HG02938 (cell line): ENCODE results near the gene CASP12.
A peak's percentile ranks its signal among the peaks of the same experiment; 100 is the strongest.
"Not testable (repeated sequence)": the region's sequence is repeated elsewhere in the genome, so short reads cannot be mapped to it uniquely, and the experiment has no call there.

ENCODE experiments used
- ATAC-seq: cut with Tn5 transposase; IDR thresholded peaks from one replicate; pipeline ENCODE4 v1.9.1; 2021; ENCODE audit warnings: mild to moderate bottlenecking, moderate library complexity; ENCODE audit not compliant: unreplicated experiment

The CASP12 gene

DNA sequence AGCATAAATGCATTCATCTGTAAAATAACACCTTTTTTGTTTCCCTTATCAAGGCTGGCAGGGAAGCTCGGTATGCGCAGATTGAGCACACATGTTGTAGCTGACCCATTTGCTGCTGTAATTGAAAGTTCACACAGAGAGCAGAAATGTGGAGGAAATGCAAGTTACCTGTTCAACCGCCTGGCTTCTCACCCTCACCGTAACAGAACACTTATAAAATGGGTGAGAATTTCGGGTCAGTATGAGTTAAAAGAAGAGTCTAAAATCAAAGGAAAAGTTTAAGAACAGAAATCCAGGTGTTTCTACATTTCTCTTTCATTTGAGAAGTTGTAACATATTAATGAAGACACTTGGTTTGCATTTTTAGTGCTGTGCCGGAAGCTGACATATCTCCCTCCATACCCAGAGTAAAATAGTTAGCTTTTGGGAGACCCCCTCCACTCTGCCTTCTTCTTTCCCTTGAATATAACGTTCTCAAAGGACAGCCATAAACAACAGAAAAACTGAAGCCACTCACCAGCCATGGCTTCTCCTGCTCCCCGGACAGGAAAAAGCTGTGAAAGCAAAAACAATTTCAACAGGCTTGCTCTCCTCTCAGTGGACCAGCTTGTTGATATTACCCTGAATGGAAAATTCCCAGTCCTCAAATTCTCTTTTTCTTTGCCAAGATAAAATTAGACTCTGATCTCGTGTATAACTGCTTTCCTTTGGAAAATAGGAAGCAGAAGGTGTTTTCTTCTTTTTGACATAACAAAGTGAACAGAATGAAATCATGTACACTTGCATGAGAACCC lies at the start of gene CASP12:
TSS of gene CASP12 (minus strand) at position 570 of the 794 bp plus-strand sequence.
- no peak for ATAC-seq

DNA sequence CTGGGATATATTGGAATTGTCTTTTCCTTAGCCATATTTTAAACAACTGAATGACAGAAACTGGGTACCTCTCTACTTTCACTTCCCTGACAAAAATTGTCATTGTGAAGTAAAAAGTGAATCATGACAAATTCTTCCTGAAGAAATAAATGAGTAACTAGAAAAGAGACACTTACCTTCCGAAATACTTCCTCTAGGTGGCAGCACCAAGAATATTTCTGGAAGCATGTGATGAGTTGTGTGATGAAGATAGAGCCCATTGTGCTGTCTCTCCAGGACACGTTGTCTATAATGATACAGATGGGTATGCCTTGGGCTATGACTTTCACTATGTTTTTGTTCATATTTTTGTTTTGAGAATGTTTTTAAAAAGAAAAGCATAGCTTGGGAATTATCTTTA lies 48.6 kb upstream of the CASP12 start:
- ATAC-seq: peak; percentile 97

DNA sequence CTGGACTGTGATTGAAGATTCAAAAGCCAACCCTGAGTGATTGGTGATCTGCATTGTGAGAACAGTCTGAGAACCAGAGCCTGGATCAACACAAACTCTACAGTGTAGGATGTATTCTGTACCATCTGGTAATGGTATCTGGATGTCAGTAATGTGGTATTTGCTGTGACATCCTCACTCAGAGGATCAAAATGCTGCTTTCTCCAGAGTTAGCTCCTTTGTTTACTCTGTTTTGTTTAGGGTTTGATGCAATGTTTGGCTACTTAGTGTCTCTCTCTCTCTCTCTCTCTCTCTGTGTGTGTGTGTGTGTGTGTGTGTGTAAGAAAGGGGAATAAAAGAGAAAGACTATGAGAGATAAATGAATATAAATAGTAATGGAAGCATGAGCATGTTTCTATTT lies 45.8 kb upstream of the CASP12 start:
- no peak for ATAC-seq

DNA sequence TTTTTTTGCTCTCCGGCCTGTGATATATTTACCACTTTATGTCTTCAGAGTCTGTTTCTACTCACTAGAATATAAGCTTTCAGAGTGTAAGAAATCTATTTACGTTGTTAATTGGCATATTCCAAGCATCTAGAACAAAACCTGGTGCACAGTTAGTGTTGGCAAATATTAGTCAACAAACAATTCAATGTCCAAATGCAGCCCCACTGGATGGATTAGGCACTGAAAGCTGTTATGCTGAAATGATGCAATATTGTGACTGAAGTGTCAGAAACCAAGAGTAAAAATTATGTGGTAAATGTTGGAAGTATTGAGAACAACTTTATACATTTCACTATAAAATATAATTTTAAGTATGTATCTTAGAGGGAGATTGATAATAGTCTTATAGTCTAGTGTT lies 45.3 kb upstream of the CASP12 start:
- no peak for ATAC-seq

DNA sequence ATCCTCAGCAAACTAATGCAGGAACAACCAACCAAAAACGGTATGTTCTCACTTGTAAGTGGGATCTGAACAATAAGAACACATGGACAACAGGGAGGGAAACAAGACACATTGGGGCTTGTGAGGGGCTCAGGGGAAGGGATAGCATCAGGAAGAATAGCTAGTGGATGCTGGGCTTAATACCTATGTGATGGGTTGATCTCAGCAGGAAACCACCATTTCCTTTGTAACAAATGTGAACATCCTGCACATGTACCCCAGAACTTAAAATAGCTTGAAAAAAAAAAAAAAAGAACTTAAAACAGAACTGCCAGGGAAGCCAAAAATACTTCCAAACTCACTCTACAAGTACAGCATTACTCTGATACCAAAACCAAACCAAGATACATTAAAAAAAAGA lies 36.3 kb upstream of the CASP12 start:
- ATAC-seq: no peak

DNA sequence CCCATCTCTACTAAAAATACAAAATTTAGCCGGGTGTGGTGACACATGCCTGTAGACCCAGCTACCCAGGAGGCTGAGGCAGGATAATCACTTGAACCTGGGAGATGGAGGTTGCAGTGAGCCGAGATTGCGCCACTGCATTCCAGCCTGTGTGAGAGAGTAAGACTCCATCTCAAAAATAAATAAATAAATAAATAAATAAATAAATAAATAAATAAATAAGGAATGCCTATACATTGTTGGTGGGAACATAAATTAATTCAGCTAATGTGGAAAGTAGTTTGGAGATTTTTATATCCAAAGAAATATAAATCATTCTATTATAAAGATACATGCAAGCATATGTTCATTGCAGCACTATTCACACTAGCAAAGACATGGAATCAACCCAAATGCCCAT lies 35.8 kb upstream of the CASP12 start:
- ATAC-seq: not testable (repeated sequence)

DNA sequence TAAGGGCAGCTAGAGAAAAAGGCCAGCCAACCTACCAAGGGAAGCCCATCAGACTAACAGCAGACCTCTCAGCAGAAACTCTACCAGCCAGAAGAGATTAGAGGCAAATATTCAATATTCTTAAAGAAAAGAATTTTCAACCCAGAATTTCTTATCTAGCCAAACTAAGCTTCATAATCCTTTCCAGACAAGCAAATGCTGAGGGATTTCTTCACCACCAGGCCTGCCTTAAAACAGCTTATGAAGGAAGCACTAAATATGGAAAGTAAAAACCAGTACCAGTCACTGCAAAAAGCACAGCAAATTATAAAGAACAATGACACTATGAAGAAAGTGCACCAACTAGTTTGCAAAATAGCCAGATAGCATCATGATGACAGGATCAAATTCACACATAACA lies 30.6 kb upstream of the CASP12 start:
- ATAC-seq: no peak

DNA sequence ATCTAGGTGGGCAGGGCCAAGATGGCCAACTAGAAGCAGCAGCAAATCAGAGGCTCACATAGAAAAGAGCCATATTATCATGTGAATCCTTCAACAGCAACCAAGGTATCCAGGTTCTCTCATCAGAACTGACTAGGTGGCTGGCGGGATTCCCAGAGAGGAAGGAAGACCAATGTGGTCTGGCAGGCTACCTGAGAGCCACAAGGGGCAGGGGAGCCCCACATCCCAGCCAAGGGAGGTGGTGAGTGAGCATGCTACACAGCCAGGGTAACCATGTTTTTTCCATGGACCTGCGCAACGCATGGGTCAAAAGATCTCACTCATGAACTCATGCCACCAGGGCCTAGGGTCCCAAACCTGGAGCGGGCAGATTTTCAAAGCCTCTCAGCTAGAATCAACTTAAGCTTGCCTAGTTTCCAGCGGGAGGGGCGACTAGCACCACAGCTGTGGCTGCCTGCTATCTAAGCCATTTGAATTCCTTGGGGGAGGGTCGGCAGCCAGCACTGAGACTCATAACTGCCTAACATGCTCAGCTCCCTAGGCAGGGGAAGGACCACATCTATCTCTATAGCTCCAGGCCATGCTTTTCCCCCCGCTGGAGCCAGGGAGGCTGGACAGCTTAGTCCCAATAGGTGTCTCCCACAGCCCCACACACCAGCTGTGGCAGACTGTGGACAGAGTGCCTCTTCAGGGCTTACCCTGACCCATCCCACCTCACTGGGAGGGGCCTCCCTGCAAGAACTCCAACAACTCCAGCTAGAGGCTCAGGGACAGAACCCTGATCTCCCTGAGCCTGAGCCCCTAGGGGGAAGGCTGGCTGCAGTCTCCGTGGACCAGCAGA lies 28.7 kb upstream of the CASP12 start:
- no peak for ATAC-seq

DNA sequence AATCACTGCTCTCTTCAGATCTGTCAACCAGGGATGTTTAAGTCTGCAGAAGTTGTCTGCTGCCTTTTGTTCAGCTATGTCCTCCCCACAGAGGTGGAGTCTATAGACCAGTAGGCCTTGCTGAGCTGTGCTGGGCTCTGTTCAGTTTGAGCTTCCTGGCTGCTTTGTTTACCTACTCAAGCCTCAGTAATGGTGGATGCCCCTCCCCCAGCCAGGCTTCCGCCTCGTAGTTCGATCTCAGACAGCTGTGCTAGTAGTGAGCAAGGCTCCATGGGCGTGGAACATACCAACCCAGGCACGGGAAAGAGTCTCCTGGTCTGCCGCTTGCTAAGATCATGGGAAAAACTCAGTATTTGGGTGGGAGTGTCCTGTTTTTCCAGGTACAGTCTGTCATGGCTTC lies 27.6 kb upstream of the CASP12 start:
- ATAC-seq: no peak

DNA sequence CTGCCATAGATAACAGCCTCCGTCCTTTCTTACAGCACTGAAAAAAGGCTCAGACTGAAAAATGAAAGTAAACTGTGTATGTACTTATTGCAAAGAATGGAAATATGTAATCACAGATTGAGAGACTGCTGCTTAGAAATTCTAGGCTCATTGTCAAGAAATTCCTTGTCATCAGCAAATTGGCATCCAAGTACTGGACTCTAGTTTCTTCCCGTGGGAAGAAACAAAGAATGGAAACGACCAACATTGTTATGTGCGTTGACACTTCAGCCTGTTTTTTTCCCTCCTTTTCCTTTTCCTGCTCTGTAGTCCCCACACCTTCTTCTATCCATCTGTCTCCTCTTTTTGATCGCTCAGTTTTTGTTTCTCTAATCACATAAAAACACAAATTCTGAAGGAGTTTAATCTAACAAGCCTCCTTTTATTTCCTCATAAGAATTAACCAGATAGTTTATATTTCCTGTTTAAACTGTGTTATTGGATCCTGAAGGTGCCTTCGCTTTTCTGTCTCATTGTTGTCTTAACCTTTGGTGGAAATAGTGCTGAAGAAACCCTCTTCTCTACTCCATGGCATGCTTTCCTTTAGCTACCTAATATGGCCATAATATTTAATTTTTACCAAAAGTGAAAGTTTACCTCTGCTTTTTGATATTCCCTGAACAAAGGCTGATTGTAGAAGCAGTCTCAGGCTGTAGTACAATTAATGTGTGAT lies 20.0 kb upstream of the CASP12 start:
- ATAC-seq: peak; percentile 79

DNA sequence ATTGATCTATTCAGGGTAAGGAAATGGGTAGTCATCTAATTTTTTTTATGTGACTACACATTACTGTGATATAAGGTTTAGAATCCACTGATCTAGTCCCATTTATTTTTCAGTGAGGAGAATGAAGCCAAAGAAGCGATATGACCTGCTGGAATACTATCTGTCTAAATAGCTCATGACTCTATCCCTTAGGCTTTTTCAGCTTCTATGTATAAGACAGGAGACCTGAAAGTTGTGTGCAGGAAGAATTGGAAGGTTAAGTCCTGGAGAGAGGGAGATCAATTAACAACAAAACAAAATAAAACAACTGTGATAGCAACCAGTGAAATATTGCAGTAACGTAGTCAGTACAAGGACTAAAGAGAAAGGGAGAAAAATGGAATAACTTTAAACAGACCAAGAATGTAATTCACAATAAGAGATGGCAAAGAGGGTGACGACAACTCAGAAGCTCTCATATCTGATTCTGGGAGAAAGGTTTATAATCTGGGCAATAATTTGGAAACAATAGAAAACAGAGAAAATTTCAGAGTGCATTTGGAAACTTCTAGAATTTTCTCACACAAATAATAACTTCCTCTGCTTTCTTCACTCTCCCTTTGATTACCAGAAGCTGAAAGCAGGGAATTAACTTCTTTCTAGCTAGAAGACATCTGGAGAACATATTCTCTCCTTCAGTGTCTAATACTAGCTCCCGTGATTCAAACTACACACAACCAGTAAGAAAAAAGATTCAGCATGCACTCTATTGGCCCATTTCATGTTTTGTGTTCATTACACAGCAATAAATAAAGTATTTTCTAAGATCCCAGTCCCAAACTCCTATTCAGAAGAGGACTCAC lies 19.2 kb upstream of the CASP12 start:
- ATAC-seq: peak; percentile 42

DNA sequence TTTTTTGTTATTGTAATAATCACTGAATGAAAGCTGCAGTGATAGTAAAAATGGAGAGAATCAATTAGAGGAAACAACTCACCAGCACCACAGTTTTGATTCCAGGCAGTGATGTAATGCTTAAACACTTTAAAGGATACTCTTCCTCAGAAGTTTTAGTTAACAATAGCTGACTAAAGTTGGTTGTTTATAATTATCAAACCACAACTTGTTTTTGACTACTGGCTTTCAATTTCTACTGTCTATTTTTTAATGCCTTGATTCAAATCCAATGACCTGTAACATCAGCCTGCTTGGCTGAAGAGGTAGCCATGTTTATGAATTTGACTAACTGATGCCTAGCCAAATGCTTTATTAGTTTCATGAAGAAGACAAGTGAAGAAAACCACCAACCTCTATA lies 18.2 kb upstream of the CASP12 start:
- no peak for ATAC-seq

DNA sequence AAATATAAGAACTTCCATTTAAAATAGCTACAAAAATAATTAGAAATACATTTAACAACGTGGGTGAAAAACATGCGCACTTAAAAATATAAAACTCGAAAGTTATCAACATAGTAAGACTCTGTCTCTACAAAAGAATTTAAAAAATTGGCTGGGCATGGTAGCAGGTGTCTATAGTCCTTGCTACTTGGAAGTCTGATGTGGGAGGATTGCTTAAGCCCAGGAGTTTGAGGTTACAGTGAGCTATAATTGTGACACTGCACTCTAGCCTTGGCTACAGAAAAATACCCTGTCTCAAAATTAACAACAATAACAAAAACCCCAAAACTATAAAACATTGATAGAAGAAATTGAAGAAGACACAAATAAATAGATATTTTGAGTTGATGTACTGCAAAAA lies 13.8 kb upstream of the CASP12 start:
- no peak for ATAC-seq

DNA sequence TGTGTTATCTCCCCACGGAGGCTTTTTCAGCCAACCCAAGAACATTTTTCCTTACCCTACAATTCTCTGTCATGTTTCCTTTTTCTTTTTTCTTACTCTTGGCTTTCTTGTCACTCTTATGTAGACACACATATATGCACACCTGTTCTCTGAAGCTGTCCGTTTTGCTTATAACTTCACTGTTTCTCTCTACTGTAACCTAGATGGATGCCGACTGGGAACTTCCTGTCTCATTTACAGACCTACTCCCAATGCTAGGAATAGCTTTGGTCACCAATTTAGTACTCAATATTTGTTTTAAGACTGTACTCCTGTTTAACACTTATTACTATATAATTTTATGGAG lies 9.9 kb upstream of the CASP12 start:
- no peak for ATAC-seq

DNA sequence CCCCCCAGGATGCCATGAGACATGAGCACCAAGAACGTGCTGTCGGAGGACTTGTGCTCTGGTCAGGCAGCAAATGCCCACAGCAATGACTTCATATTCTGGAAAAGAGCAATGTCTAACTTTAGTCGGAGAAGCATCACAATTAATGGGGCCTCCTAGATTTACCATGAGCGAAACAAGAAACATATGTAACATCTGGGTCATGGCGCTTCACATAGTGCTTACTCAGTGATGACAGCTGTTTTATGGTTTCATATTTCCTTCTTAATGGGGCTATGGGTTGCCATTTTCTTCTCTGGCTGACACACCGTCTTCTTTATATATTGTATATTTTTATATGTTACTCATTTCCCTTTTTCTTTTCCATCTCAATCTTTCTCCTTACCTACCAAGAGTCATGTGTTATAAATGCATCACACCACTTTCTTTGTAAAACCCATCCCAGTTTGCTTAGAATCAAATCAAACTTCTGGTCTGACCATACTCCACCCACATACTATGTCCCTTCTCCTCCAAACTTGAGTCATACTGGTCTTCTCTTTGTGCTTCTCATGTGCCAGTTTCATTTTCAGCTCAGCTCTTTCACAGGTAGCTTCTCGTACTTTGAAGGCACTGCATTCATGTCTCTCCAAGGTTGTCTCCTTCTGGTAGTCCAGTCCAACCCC lies 9.4 kb upstream of the CASP12 start:
- peak; percentile 73 for ATAC-seq

DNA sequence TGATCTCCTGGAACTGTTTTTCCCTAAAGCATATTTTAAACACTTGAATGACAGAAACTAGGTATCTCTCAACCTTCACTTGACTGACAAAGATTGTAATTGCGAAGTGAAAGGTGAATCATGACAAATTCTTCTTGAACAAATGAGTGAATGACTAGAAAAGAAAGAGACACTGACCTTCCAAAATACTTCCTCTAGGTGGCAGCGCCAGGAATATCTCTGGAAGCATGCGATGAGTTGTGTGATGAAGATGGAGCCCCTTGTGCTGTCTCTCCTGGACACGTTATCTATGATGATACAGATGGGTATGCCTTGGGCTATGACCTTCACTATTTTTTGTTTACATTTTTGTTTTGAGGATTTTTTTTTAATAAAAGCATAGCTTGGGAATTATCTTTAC lies 7.0 kb upstream of the CASP12 start:
- no peak for ATAC-seq

DNA sequence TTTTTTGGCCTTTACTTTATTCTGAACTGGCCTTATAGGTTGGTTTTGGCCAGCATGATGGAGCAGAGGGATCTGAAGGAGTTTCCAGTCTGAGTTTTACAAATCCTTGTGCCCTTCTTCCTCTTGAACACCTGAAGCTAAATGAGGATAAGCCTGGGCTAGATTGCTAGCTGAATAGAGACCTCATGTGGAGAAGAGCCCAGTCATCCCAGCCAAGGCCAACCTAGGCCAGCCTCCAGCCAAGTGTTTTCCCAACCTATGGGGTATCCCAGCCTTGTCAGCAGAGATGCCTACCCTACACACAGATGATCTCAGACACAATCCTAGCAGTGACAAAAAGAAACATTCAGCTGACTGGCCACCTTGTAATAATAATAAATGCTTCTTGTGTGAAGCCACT lies 966 bp upstream of the CASP12 start:
- ATAC-seq: no peak

DNA sequence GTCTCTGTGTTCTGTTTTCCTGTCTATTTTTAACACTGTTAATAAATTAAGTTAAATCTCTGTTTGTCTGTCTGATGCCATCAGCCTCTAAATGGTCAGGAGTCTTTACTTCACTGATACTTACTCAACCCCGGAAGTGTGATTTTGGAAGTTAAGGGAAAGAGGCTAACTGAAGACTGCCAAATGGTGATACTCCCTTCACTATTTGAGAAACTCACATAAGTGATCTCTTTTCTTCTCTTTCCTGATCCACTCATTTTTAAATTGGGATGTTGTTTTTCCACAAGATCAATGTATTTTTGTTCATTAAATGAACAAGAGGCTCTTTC lies 389 bp upstream of the CASP12 start:
- ATAC-seq: no peak

DNA sequence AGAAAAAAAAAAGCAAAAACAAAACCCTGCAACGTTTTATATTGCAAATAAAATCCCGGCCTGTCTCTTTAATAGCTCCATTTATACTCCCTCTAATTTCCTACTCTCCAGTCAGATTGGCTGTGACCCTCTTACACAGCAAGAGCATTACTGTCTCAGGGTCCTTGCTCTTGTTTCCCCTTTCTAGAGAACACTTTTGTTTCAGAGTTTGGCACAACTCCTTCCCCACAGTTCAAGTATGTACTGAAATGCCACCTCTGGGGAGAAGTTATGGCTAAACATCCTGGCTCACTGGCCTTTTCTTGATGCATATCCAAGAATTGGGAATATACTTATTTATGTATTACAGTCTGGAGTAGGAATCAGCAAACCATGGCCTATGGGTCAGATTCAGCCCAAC lies 2.6 kb downstream of the CASP12 start:
- no peak for ATAC-seq

DNA sequence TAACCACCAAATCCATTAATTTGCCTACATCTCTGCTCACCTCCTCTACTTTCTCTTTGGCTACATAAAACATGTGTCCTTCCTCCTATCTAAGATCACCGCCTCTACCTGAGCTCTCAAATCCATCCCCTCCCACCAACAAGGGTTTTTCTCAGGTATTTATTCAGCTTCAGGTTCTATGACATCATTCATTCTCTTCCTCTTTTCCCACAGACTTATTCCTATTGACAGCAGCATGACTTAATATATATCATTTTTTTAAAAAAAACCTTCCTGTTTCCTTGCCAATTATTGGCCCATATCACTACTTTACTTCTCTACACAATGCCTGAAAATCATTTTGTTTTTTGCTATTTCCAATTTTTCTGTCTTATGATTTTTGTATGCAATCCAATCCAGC lies 4.4 kb downstream of the CASP12 start:
- no peak for ATAC-seq
